HCT116 (cell line): ENCODE measurements around the gene PTPRA. TPM values are rescaled to one million over a fixed set of nuclear protein-coding genes. Genes with fewer than 3 reads are reported as not detected.

Source experiments
- ATAC-seq: fragments of 200-7000 bp; cut with Tn5 transposase; 2 replicates; pipeline ENCODE4 v1.9.1; 2020; ENCODE audit warnings: mild to moderate bottlenecking, moderate library complexity
- BruUV-seq: library from RNA; stranded (reverse); fragments of 400-500 nt; replicated peaks from 2 replicates; lab custom pipeline; 2021; lab: Mats Ljungman, UMichigan
- CTCF ChIA-PET: fragments of 300-600 bp; sonication (Branson Sonifier 250); formaldehyde crosslinking; loops from one replicate; lab custom pipeline; 2021; ENCODE audit warnings: antibody characterized with exemption; lab: Charles Lee
- POLR2A ChIA-PET: fragments of 300-600, 350-600 bp; sonication (Branson Sonifier 250); formaldehyde crosslinking; loops from one replicate; lab custom pipeline; 2021; ENCODE audit warnings: antibody characterized with exemption; lab: Charles Lee
- RAD21 ChIA-PET, 2 experiments: fragments of 300-600 bp; sonication (Branson Sonifier 250); formaldehyde crosslinking; loops; one replicate each; lab custom pipeline; 2023; ENCODE audit warnings: low total read pairs in 2 of 2; ENCODE audit not compliant: uncharacterized antibody in 2 of 2, unreplicated experiment in 2 of 2, low non-redundant PET in 1 of 2; lab: Charles Lee
- DNase-seq: peaks from one replicate; pipeline ENCODE4 v3.0.0-alpha.2; 2010; ENCODE audit warnings: low read depth, low spot score
- H2AFZ ChIP-seq: fragments of 200-600 bp; shearing (Covaris generic), sonication (generic); 2 replicates; pipeline ENCODE4 v1.6.1; 2017; ENCODE audit warnings: low read depth, mixed run types, mixed read lengths, antibody characterized with exemption, low read length; ENCODE audit not compliant: poor library complexity, severe bottlenecking
- H3K27ac ChIP-seq: 2 replicates; pipeline ENCODE4 v1.5.1; 2012; ENCODE audit warnings: low read depth, low read length
- H3K27me3 ChIP-seq: fragments of 200-600 bp; sonication (generic); 2 replicates; pipeline ENCODE4 v1.6.1; 2016; ENCODE audit warnings: mixed run types, low read length, mixed read lengths; ENCODE audit not compliant: insufficient read depth
- H3K36me3 ChIP-seq, 2 experiments: fragments of 200-500 bp in 1 of 2; fragments of 200-600 bp in 1 of 2; sonication (Bioruptor generic) in 1 of 2; sonication (generic) in 1 of 2; 2 replicates each; pipeline versions ENCODE4 v1.5.1 to v1.6.1; 2014 to 2016; ENCODE audit warnings: low read length in 2 of 2, inconsistent platforms in 1 of 2, mixed read lengths in 1 of 2, mixed run types in 1 of 2; ENCODE audit not compliant: insufficient read depth in 2 of 2, control insufficient read depth in 1 of 2
- H3K4me1 ChIP-seq, 2 experiments: fragments of 200-600 bp in 1 of 2; sonication (generic) in 1 of 2; 2 replicates each; pipeline versions ENCODE4 v1.5.1 to v1.6.1; 2012 to 2017; ENCODE audit warnings: low read length in 2 of 2, inconsistent platforms in 1 of 2, mild to moderate bottlenecking in 1 of 2, mixed read lengths in 1 of 2, mixed run types in 1 of 2, moderate library complexity in 1 of 2; ENCODE audit not compliant: insufficient read depth in 2 of 2, control insufficient read depth in 1 of 2
- H3K4me2 ChIP-seq: fragments of 200-600 bp; sonication (generic); 2 replicates; pipeline ENCODE4 v1.6.1; 2017; ENCODE audit warnings: mixed run types, low read length, mixed read lengths
- H3K4me3 ChIP-seq, 2 experiments: fragments of 200-600 bp in 1 of 2; sonication (generic) in 1 of 2; replicated peaks in 1 of 2; 2 replicates each; pipeline ENCODE4 v1.5.1; 2011 to 2016; ENCODE audit warnings: low read length in 2 of 2, control low read depth in 1 of 2, low read depth in 1 of 2, mild to moderate bottlenecking in 1 of 2, mixed read lengths in 1 of 2, mixed run types in 1 of 2
- H3K79me2 ChIP-seq: fragments of 200-600 bp; sonication (generic); 2 replicates; pipeline ENCODE4 v1.6.1; 2017; ENCODE audit warnings: mild to moderate bottlenecking, mixed run types, low read length, moderate library complexity, mixed read lengths; ENCODE audit not compliant: insufficient read depth
- H3K9ac ChIP-seq: fragments of 200-600 bp; sonication (generic); 2 replicates; pipeline ENCODE4 v1.6.1; 2016; ENCODE audit warnings: low read length, mixed read lengths
- H3K9me2 ChIP-seq: fragments of 200-600 bp; sonication (generic), shearing (Covaris generic); 2 replicates; pipeline ENCODE4 v1.6.1; 2017; ENCODE audit warnings: mixed run types, mild to moderate bottlenecking, moderate library complexity; ENCODE audit not compliant: insufficient read depth
- H3K9me3 ChIP-seq, 2 experiments: fragments of 200-500 bp in 1 of 2; fragments of 200-600 bp in 1 of 2; sonication (Bioruptor generic) in 1 of 2; sonication (generic) in 1 of 2; 2 replicates each; pipeline ENCODE4 v1.6.1; 2014 to 2017; ENCODE audit warnings: low read length in 2 of 2, mixed read lengths in 2 of 2, inconsistent platforms in 1 of 2, low read depth in 1 of 2, mild to moderate bottlenecking in 1 of 2, mixed run types in 1 of 2, moderate library complexity in 1 of 2; ENCODE audit not compliant: control insufficient read depth in 1 of 2, insufficient read depth in 1 of 2
- H4K20me1 ChIP-seq: fragments of 200-600 bp; sonication (generic), shearing (Covaris generic); 2 replicates; pipeline ENCODE4 v1.6.1; 2017; ENCODE audit warnings: mixed run types, mild to moderate bottlenecking, moderate library complexity; ENCODE audit not compliant: insufficient read depth
- CEBPB ChIP-seq: IDR thresholded peaks from 2 replicates; pipeline ENCODE4 v1.6.1; 2012; ENCODE audit warnings: low read depth
- JUND ChIP-seq: IDR thresholded peaks from 2 replicates; pipeline ENCODE4 v1.6.1; 2012
- POLR2AphosphoS5 ChIP-seq: IDR thresholded peaks from 2 replicates; pipeline ENCODE4 v1.6.1; 2011; ENCODE audit warnings: mild to moderate bottlenecking, low read depth, low read length, moderate library complexity
- SIN3A ChIP-seq: IDR thresholded peaks from 2 replicates; pipeline ENCODE4 v1.6.1; 2012; ENCODE audit warnings: low read depth
- SRF ChIP-seq: IDR thresholded peaks from 2 replicates; pipeline ENCODE4 v1.6.1; 2012; ENCODE audit warnings: low read depth
- TCF7L2 ChIP-seq: IDR thresholded peaks from 2 replicates; pipeline ENCODE4 v1.7.0; 2011; ENCODE audit warnings: borderline replicate concordance, inconsistent platforms; ENCODE audit not compliant: insufficient read depth, insufficient read length; ENCODE audit errors: extremely low read depth
- intact Hi-C: fragments of 100-400 bp; cut with micrococcal nuclease; formaldehyde crosslinking; loops from 2 replicates; pipeline ENCODE4 v1.10.0; 2022
- total RNA-seq: library from RNA; stranded (reverse); gene quantifications from one replicate; pipeline ENCODE4 v1.2.1, GENCODE V29; 2021; ENCODE audit not compliant: unreplicated experiment
- TF ChIP-seq, protein P1 (sequence below), 3 experiments: fragments of 200-600 bp in 1 of 3; sonication (generic) in 1 of 3; IDR thresholded peaks in 2 of 3; conservative IDR thresholded peaks in 1 of 3; 2 replicates each; pipeline ENCODE4 v1.5.1; 2012 to 2017; ENCODE audit warnings: low read depth in 2 of 3, low read length in 2 of 3, antibody characterized with exemption in 1 of 3, borderline replicate concordance in 1 of 3, control low read depth in 1 of 3, mild to moderate bottlenecking in 1 of 3, mixed read lengths in 1 of 3, mixed run types in 1 of 3, moderate library complexity in 1 of 3; ENCODE audit not compliant: insufficient read depth in 1 of 3

The PTPRA gene
- total RNA-seq, 1 experiment from 2014 or later = 44.6 TPM

DNA sequence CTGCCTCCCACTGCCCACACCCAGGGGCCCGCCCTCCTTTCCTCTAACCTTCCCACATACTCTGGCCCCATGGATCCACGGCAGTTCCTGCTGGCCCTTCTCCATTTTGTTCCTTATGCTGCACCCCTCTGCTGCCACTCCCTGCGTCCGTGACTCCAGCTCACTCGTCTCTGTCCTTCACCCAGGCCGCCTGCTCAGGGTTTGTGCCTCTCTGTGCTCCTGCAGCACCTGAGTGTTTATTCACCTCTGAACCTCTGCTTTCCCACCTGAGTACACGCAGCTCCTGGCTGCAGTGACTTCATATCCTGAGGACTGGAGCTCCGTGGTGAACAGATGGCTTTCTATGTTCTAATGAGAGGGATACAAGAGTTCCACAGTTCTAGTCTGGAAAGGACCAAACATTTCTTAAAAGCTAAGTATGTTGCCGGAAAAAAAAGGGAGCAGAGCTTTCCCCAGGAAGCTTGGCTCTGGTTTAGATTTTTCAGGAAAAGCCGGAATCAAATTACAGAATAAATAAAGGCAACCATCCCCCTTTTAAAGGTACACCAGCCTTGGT is 168.7 kb downstream of the PTPRA start (continued):
- TF ChIP-seq, protein P1, sequence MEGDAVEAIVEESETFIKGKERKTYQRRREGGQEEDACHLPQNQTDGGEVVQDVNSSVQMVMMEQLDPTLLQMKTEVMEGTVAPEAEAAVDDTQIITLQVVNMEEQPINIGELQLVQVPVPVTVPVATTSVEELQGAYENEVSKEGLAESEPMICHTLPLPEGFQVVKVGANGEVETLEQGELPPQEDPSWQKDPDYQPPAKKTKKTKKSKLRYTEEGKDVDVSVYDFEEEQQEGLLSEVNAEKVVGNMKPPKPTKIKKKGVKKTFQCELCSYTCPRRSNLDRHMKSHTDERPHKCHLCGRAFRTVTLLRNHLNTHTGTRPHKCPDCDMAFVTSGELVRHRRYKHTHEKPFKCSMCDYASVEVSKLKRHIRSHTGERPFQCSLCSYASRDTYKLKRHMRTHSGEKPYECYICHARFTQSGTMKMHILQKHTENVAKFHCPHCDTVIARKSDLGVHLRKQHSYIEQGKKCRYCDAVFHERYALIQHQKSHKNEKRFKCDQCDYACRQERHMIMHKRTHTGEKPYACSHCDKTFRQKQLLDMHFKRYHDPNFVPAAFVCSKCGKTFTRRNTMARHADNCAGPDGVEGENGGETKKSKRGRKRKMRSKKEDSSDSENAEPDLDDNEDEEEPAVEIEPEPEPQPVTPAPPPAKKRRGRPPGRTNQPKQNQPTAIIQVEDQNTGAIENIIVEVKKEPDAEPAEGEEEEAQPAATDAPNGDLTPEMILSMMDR (IDR thresholded peaks at IDR 0.05 in 2 of 3, conservative IDR thresholded peaks at IDR 0.05 in 1 of 3; ENCODE audit: borderline replicate concordance in 1 of 3, insufficient read depth in 1 of 3, low read depth in 2 of 3, low read length in 2 of 3) = no peak
- no peak for TF ChIP-seq CEBPB
- TF ChIP-seq SRF = no peak
- TF ChIP-seq TCF7L2 = no peak
- TF ChIP-seq SIN3A = no peak
- no peak for TF ChIP-seq POLR2AphosphoS5
- TF ChIP-seq, all 23 proteins: peak for 0

GRCh38 chr20:3042625-3043024 is 169.3 kb downstream of the PTPRA start:
- Histone ChIP-seq H3K4me2 (no peak overlapping the region), H3K9me3 (no peaks in the 10 kb centered on the region), H3K9me2 (no peaks in the 10 kb centered on the region), H4K20me1 (no peaks in the 10 kb centered on the region), H3K27ac (no peak overlapping the region), H3K27me3 (no peaks in the 10 kb centered on the region), H3K4me3 (no peak overlapping the region), H3K79me2 (peaks cover 17% of the 10 kb centered on the region), H2AFZ (no peak overlapping the region), H3K36me3 (peaks cover 3 to 4% of the 10 kb centered on the region in 2 experiments; a peak in 3 of 4 replicates), H3K9ac (no peak overlapping the region), H3K4me1 (peaks cover 4 to 26% of the 10 kb centered on the region in 2 experiments; a peak in 3 of 4 replicates)
- ChIA-PET RAD21 (no interaction called here), POLR2A (no interaction called here), CTCF (no interaction called here)
- intact Hi-C loops = no loop called here
- no peak for DNase-seq
- ATAC-seq = no peak
- TF ChIP-seq JUND (no peak), TCF7L2 (no peak)
- no TSS peak for BruUV-seq
